GM18870 (cell line): ENCODE results near the gene CSTF1.

ENCODE experiments used
- ATAC-seq: cut with Tn5 transposase; IDR thresholded peaks from one replicate; pipeline ENCODE4 v1.9.1; 2021; ENCODE audit warnings: moderate library complexity; ENCODE audit not compliant: unreplicated experiment

CSTF1 gene

GRCh38 chr20:56392132-56392880, at the start of gene CSTF1, which contains the start of gene AURKA:
CSTF1 (plus strand) TSS chr20:56392645; CDS start chr20:56395553, 2,908 bp downstream.
AURKA (minus strand) TSS chr20:56392215; CDS start chr20:56388197, 4,018 bp downstream.
- ATAC-seq = peak; percentile 96

- ATAC-seq = no peak
Measured at GRCh38 chr20:56342783-56343182, 49.7 kb upstream of the CSTF1 start.

GRCh38 chr20:56343861-56344381, 48.5 kb upstream of the CSTF1 start:
- no peak for ATAC-seq

GRCh38 chr20:56345911-56346310, 46.5 kb upstream of the CSTF1 start:
- ATAC-seq = no peak

- no peak for ATAC-seq
Measured at GRCh38 chr20:56347628-56348304, 44.7 kb upstream of the CSTF1 start.

GRCh38 chr20:56348305-56348693, 44.1 kb upstream of the CSTF1 start:
- no peak for ATAC-seq

- no peak for ATAC-seq
Measured at GRCh38 chr20:56348746-56349145, 43.7 kb upstream of the CSTF1 start.

GRCh38 chr20:56350842-56351241, 41.6 kb upstream of the CSTF1 start:
- ATAC-seq = no peak

- ATAC-seq = peak; percentile 53
Measured at GRCh38 chr20:56352345-56353055, 39.9 kb upstream of the CSTF1 start.

GRCh38 chr20:56353356-56353755, 39.1 kb upstream of the CSTF1 start:
- no peak for ATAC-seq

- ATAC-seq = no peak
Measured at GRCh38 chr20:56358070-56358469, 34.4 kb upstream of the CSTF1 start.

GRCh38 chr20:56358600-56359211, 33.7 kb upstream of the CSTF1 start, which contains the start of gene FAM210B:
FAM210B (plus strand) TSS chr20:56358974; CDS start chr20:56359006, 32 bp downstream.
- ATAC-seq = no peak

GRCh38 chr20:56359212-56360132, 33.0 kb upstream of the CSTF1 start:
- ATAC-seq = no peak

- ATAC-seq = no peak
Measured at GRCh38 chr20:56360133-56360907, 32.1 kb upstream of the CSTF1 start.

- no peak for ATAC-seq
Measured at GRCh38 chr20:56360908-56361205, 31.6 kb upstream of the CSTF1 start.

- no peak for ATAC-seq
Measured at GRCh38 chr20:56361900-56362299, 30.5 kb upstream of the CSTF1 start.

- no peak for ATAC-seq
Measured at GRCh38 chr20:56362833-56363413, 29.5 kb upstream of the CSTF1 start.

GRCh38 chr20:56363491-56363890, 29.0 kb upstream of the CSTF1 start:
- ATAC-seq = no peak
